NCI-H510A (cell line): Measurements from ENCODE around the gene PCK1.

Source experiments
- DNase-seq: peaks from one replicate; lab custom pipeline; 2025; lab: John Stamatoyannopoulos, UW

The PCK1 gene

GRCh38 chr20:57536120-57536708, 24.7 kb upstream of the PCK1 start:
- DNase-seq, result no peak

- DNase-seq, result no peak
Measured at GRCh38 chr20:57536771-57537724, 23.9 kb upstream of the PCK1 start.

DNA sequence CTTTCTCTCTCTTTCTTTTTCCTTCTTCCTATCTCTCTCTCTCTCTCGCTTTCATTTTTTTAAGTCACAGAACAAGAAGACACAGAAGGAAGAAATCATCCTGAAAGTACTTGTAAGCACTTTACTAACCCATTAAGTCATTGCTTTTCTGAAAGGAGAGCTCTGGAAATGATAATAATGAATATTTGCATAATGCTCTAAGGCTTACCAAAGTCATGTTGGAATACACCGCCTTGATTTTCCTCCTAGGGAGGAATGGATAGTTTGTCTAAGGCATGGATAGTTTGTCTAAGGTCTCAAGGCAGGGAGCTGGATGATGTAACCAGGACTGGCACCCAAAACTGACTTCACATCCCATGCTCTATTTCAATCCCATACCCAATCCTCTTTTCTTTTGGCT, 23.1 kb upstream of the PCK1 start:
- DNase-seq, result no peak

GRCh38 chr20:57539889-57540288, 21.0 kb upstream of the PCK1 start:
- DNase-seq, result no peak

- no peak for DNase-seq
Measured at GRCh38 chr20:57540890-57541580, 19.9 kb upstream of the PCK1 start.

GRCh38 chr20:57543754-57544153, 17.2 kb upstream of the PCK1 start:
- no peak for DNase-seq

DNA sequence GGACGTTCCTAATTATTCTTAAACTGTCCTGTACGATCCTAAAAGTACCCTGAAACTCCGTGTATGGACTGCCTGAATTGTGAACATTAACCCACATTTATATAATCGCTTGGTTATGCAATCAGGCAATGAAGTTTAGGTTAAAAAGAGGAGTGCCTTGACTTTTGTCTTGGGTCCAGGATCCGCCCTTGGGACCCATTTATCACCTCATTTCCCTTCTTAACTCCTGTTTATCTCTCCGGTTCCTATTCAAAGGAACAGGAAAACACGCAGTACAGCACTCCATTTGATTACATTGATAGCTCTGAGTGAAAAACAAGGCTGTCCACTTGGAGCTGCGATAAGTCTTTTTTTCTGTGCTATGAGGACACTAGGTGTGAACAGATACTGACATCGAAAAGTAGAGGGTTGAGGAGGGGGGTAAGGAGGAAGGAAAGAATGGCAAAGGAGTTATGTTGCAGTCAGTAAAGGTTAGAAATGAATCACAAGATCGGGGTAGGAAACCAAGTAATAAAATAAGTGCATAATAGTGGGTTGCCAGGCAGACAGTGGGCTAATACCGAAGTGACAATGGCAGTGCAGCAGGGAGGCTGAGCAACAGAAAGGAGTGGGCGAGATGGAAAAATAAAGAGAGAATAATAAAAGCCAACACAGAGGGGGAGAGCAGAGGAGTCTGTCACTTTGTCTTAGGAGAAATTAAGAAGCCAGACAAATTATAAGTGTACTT, 15.9 kb upstream of the PCK1 start:
- DNase-seq, result no peak

- DNase-seq, result no peak
Measured at GRCh38 chr20:57545927-57546662, 14.8 kb upstream of the PCK1 start.

- no peak for DNase-seq
Measured at GRCh38 chr20:57546956-57547649, 13.8 kb upstream of the PCK1 start.

GRCh38 chr20:57548177-57549058, 12.5 kb upstream of the PCK1 start:
- DNase-seq, result no peak

DNA sequence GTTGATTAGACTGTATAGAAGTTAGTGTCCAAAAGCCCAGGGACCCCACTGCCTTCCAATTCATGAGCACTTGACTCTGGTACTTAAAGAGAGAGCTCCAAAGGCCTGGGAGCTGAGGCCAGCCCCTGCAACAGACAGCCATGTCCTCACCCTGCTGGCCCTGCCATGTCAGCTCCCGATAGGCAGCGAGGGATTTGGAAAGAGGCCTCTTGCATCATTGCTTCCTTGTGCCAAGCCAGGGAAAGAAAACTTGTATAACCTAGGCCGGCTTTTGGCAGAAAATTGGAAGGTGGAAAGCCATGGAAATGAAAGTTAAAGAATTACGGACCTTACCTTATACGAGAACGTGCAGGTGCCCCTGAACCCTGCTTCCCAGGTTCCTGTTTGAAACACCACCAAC, 8.4 kb upstream of the PCK1 start:
- DNase-seq, result no peak

- DNase-seq, result no peak
Measured at GRCh38 chr20:57553376-57554018, 7.4 kb upstream of the PCK1 start.

GRCh38 chr20:57555457-57556184, 5.3 kb upstream of the PCK1 start:
- no peak for DNase-seq

DNA sequence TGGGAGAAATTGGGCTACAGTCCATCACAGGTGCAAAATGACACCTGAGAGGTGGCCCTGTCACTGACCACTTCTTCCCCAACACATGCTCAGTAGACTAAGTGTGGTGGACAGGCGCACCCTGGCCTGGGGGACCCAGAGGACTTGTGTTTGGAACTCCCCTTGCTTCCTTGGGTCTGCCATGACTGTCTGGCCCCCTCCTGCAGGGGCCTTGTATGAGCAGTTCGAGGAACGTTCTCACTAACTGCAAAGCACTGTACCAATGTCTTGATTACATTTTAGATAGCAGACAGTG, 4.0 kb upstream of the PCK1 start:
- no peak for DNase-seq

DNA sequence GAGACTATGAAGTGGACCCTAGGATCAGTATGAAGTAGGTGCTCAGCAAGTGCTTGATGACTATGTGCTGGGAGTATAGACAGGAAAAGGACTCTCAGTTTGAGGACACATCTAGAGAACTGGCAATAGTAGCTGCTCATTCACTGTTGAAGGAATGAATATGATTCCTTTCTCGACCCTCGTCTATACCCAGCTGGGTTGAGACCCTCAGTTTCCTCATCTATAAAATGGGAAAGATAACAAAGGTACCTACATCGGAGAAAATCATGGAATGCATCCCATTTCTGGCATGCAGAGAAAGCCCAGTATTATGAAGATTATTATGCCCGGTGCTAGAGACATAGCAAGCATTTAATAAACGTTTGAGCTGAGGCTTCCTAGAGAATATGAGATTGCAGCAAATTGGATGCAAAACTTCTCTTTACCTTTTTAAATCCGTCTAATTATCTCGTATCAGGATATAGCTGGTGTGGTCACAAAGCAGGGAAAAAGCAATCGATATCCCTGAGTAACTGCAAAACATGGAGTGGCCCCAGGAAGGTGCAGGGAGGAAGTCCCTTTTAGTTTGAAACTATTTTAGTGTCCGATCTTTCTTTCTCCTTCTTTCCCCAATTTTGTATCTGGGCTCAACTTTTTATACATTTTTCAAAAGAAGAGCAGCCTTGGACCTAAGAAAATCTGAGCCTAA, 2.8 kb upstream of the PCK1 start:
- no peak for DNase-seq

DNA sequence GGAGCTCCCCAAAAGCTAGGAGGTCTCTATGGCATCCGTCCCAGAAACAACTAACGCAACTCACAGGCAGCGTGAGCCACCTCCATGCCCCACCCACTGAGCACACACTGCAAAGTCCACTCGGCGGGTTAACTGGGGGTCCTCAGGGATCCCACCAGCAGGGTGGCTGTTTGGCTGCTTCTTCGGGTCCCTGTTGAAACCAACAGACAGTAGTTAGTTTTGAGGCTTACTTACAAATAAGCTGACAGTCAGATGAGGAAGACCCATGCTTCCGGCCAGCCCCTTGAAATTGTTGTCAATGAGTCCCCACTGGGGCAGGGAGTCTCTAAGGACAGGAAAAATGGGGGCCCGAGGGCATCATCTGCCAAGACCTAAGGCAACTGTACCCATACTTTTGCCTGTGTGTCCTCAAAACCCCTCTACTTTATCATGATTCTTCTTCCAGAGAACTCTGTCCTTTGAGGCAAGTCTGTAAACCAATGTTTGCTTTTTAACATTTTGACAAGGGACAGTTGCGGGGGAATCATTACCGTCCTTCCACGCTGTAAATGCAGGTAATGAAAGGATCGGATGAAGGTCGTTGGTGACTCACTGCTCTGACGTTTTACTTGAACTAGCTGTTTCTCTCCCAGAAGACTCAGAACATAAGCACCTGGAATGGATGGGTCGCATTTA, 2.2 kb upstream of the PCK1 start:
- DNase-seq, result no peak

DNA sequence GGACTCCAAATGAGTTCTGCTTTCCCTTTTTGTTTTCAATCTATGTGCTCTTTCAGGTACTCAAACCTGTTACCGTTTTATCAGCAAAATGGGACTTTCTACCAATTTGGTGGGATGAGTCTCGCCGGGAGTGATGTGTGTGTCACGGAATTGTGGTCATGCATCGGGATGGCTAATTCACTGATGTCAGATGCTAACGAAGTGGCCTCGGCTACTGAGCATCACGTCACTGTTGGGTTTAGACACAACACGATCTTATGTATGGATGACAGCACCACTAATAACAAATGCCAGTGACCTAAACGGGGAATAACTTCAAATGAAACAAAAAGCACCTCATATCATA, 1.6 kb upstream of the PCK1 start:
- no peak for DNase-seq
